Hematopoietic multipotent progenitor cell treated with erythropoietin and hydrocortisone succinate and interleukin-3 and kit ligand, for 8 days (in vitro differentiated cells): ENCODE results near the gene VPS4A.
"Not testable (repeated sequence)": the region's sequence is repeated elsewhere in the genome, so short reads cannot be mapped to it uniquely, and the experiment has no call there.

ENCODE experiments used
- DNase-seq: peaks from one replicate; pipeline ENCODE4 v3.0.0-alpha.2; 2015

Gene VPS4A

GRCh38 chr16:69310653-69311532 lies at the start of gene VPS4A:
VPS4A (plus strand) TSS chr16:69311350; CDS start chr16:69311512, 162 bp downstream.
- peak; percentile 93 for DNase-seq

- DNase-seq, result no peak
These were observed 44.7 kb upstream of the VPS4A start for GRCh38 chr16:69266334-69267063.

GRCh38 chr16:69267633-69268032 lies 43.5 kb upstream of the VPS4A start:
- peak; percentile 31 for DNase-seq

- DNase-seq, result no peak
These were observed 40.8 kb upstream of the VPS4A start for GRCh38 chr16:69270395-69270794.

- no peak for DNase-seq
These were observed 40.3 kb upstream of the VPS4A start for GRCh38 chr16:69270831-69271230.

- no peak for DNase-seq
These were observed 38.1 kb upstream of the VPS4A start for GRCh38 chr16:69273009-69273408.

GRCh38 chr16:69274699-69275235 lies 36.4 kb upstream of the VPS4A start:
- DNase-seq, result no peak

GRCh38 chr16:69276148-69277115 lies 34.7 kb upstream of the VPS4A start:
- no peak for DNase-seq

- DNase-seq, result no peak
These were observed 33.7 kb upstream of the VPS4A start for GRCh38 chr16:69277413-69277812.

- no peak for DNase-seq
These were observed 27.3 kb upstream of the VPS4A start for GRCh38 chr16:69283851-69284250.

GRCh38 chr16:69285240-69285639 lies 25.9 kb upstream of the VPS4A start:
- DNase-seq, result no peak

GRCh38 chr16:69286941-69287713 lies 24.0 kb upstream of the VPS4A start:
- peak; percentile 79 for DNase-seq

- not testable (repeated sequence) for DNase-seq
These were observed 19.5 kb upstream of the VPS4A start for GRCh38 chr16:69291657-69292056.

GRCh38 chr16:69293401-69293800 lies 17.7 kb upstream of the VPS4A start:
- no peak for DNase-seq

- no peak for DNase-seq
These were observed 17.1 kb upstream of the VPS4A start for GRCh38 chr16:69294051-69294450.

GRCh38 chr16:69296771-69297170 lies 14.4 kb upstream of the VPS4A start:
- DNase-seq, result not testable (repeated sequence)

- DNase-seq, result no peak
These were observed 12.9 kb upstream of the VPS4A start for GRCh38 chr16:69298261-69298660.

GRCh38 chr16:69301187-69301586 lies 10.0 kb upstream of the VPS4A start:
- DNase-seq, result no peak

- DNase-seq, result no peak
These were observed 9.3 kb upstream of the VPS4A start for GRCh38 chr16:69301861-69302260.

GRCh38 chr16:69302301-69302700 lies 8.8 kb upstream of the VPS4A start:
- no peak for DNase-seq

- no peak for DNase-seq
These were observed 5.1 kb upstream of the VPS4A start for GRCh38 chr16:69306031-69306430.

- DNase-seq, result no peak
These were observed 4.1 kb upstream of the VPS4A start for GRCh38 chr16:69307091-69307490.
